SU-DHL-6 (cell line): Measurements from ENCODE around the gene GSE1.

Source experiments
- H2AFZ ChIP-seq: fragments of 200-600 bp; sonication (generic); 2 replicates; pipeline ENCODE4 v1.6.1; 2014; ENCODE audit warnings: low read depth, mild to moderate bottlenecking, moderate library complexity, mixed read lengths, antibody characterized with exemption, low read length; ENCODE audit not compliant: severe bottlenecking
- H3F3A ChIP-seq: fragments of 200-600 bp; shearing (Covaris generic); 2 replicates; pipeline ENCODE4 v1.6.0; 2016; ENCODE audit warnings: antibody characterized with exemption, mild to moderate bottlenecking; ENCODE audit not compliant: insufficient read depth
- H3K27ac ChIP-seq: fragments of 200-600 bp; sonication (generic); 2 replicates; pipeline ENCODE4 v1.5.1; 2016; ENCODE audit warnings: low read depth, mild to moderate bottlenecking, low read length, moderate library complexity, mixed read lengths
- H3K27me3 ChIP-seq: fragments of 200-600 bp; sonication (generic), shearing (Covaris generic); 2 replicates; pipeline ENCODE4 v1.6.0; 2014; ENCODE audit warnings: mild to moderate bottlenecking, low read length
- H3K36me3 ChIP-seq: fragments of 200-600 bp; sonication (generic); 2 replicates; pipeline ENCODE4 v1.6.1; 2014; ENCODE audit warnings: mild to moderate bottlenecking, low read length, mixed read lengths
- H3K4me2 ChIP-seq: fragments of 300-600, 200-600 bp; shearing (Covaris generic), sonication (generic); 2 replicates; pipeline ENCODE4 v1.6.0; 2014; ENCODE audit warnings: low read length, low read depth, mild to moderate bottlenecking; ENCODE audit not compliant: poor library complexity, severe bottlenecking
- H3K4me3 ChIP-seq: fragments of 200-600 bp; sonication (generic); 2 replicates; pipeline ENCODE4 v1.5.1; 2014; ENCODE audit warnings: antibody characterized with exemption, low read length, mild to moderate bottlenecking, mixed read lengths; ENCODE audit not compliant: insufficient read depth, poor library complexity, severe bottlenecking
- H3K79me2 ChIP-seq: fragments of 200-600 bp; sonication (generic); 2 replicates; pipeline ENCODE4 v1.6.1; 2014; ENCODE audit warnings: mild to moderate bottlenecking, low read length, moderate library complexity; ENCODE audit not compliant: insufficient read depth
- H3K9ac ChIP-seq: fragments of 200-600 bp; sonication (generic); 2 replicates; pipeline ENCODE4 v1.7.0; 2014; ENCODE audit warnings: mild to moderate bottlenecking, low read length
- H3K9me2 ChIP-seq: fragments of 200-600 bp; sonication (generic); replicated peaks from 2 replicates; pipeline ENCODE4 v1.6.1; 2014; ENCODE audit warnings: low read length; ENCODE audit not compliant: insufficient read depth
- H3K9me3 ChIP-seq: fragments of 200-600 bp; sonication (generic); 2 replicates; pipeline ENCODE4 v1.6.1; 2014; ENCODE audit warnings: low read length, mixed read lengths; ENCODE audit not compliant: insufficient read depth
- H4K20me1 ChIP-seq: fragments of 200-600 bp; sonication (generic); 2 replicates; pipeline ENCODE4 v1.6.1; 2014; ENCODE audit warnings: low read depth, mild to moderate bottlenecking, antibody characterized with exemption, low read length, moderate library complexity, mixed read lengths
- EZH2phosphoT487 ChIP-seq: fragments of 200-600 bp; sonication (generic), shearing (Covaris generic); conservative IDR thresholded peaks from 2 replicates; pipeline ENCODE4 v1.6.1; 2018; ENCODE audit warnings: mild to moderate bottlenecking, antibody characterized with exemption, low read length, moderate library complexity, mixed read lengths
- TF ChIP-seq, protein P1 (sequence below): fragments of 200-600 bp; sonication (generic); IDR thresholded peaks from one replicate; pipeline ENCODE4 v1.5.1; 2017; ENCODE audit warnings: antibody characterized with exemption, mild to moderate bottlenecking, low read length, moderate library complexity; ENCODE audit not compliant: insufficient read depth, poor library complexity, severe bottlenecking

Gene GSE1

DNA sequence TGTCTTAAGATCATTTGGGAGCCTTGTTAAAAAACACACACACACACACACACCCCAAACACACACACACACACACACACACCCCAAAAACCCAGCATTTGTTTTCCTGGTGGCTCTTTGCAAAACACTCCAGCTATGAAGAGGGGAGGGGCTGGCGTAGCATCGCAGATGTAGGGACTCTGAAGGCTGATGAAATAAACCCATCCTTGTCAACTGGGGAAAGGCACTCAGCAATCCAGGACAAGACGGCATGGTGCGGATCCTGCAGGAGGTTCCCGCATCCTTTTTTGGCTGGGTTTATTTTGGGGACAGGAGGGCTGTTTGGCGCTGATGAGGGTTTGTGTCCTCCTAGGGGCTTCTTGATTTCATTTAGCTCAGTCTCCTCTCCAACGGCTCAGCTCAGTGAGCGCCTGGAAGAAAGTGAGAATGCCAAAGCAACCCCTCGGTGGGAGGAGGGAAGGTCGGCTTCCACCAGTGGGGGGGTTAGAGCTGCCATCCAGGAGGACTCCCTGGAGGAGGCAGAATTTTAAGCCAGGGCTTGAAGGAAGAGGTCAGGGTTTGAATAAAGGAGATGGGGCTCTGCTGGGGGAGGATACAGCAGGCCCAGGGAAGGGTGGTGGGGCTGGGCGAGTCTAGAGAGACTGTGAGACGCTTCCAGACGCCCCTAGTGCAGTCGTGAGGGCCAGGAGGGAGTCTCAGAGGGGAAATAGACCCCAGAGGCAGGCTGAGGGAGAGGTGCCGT, 12.4 kb upstream of the GSE1 start:
- Histone ChIP-seq H3K79me2 (no peaks in the 10 kb centered on the region), H3K9me2 (no peaks in the 10 kb centered on the region), H3K36me3 (no peaks in the 10 kb centered on the region), H3K4me2 (no peak overlapping the region), H3K9ac (no peak overlapping the region), H3K27me3 (no peaks in the 10 kb centered on the region), H3K4me3 (no peak overlapping the region), H3F3A (no peaks in the 10 kb centered on the region), H3K27ac (no peak overlapping the region), H3K9me3 (no peaks in the 10 kb centered on the region), H2AFZ (no peak overlapping the region), H4K20me1 (no peaks in the 10 kb centered on the region)
- TF ChIP-seq, protein P1, sequence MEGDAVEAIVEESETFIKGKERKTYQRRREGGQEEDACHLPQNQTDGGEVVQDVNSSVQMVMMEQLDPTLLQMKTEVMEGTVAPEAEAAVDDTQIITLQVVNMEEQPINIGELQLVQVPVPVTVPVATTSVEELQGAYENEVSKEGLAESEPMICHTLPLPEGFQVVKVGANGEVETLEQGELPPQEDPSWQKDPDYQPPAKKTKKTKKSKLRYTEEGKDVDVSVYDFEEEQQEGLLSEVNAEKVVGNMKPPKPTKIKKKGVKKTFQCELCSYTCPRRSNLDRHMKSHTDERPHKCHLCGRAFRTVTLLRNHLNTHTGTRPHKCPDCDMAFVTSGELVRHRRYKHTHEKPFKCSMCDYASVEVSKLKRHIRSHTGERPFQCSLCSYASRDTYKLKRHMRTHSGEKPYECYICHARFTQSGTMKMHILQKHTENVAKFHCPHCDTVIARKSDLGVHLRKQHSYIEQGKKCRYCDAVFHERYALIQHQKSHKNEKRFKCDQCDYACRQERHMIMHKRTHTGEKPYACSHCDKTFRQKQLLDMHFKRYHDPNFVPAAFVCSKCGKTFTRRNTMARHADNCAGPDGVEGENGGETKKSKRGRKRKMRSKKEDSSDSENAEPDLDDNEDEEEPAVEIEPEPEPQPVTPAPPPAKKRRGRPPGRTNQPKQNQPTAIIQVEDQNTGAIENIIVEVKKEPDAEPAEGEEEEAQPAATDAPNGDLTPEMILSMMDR: no peak
- no peak for TF ChIP-seq EZH2phosphoT487

DNA sequence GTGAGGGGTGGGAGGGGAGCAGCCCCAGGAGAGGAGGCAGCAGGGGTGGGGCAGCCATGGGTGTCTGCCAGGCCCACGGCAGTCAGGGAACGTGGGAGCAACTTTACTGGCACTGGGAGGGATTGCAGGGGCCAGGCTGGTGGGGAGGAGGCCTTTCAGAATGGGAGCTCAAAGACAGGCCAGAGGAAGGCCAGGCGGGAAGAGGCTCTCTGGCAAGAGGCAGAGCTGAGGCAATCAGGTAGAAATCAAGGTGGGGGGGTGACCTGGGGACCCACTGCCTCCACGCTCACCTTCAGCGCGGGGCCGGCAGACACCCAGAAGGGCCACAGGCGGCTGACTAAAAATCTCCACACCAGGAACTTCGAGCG, 11.9 kb upstream of the GSE1 start:
- Histone ChIP-seq H3K4me3 (no peak overlapping the region), H3K79me2 (no peaks in the 10 kb centered on the region), H3F3A (no peaks in the 10 kb centered on the region), H3K9me3 (no peaks in the 10 kb centered on the region), H2AFZ (no peak overlapping the region), H4K20me1 (no peaks in the 10 kb centered on the region), H3K9ac (no peak overlapping the region), H3K9me2 (no peaks in the 10 kb centered on the region), H3K4me2 (no peak overlapping the region), H3K36me3 (no peaks in the 10 kb centered on the region), H3K27ac (no peak overlapping the region), H3K27me3 (no peaks in the 10 kb centered on the region)
- no peak for TF ChIP-seq EZH2phosphoT487
- TF ChIP-seq, protein P1: no peak

DNA sequence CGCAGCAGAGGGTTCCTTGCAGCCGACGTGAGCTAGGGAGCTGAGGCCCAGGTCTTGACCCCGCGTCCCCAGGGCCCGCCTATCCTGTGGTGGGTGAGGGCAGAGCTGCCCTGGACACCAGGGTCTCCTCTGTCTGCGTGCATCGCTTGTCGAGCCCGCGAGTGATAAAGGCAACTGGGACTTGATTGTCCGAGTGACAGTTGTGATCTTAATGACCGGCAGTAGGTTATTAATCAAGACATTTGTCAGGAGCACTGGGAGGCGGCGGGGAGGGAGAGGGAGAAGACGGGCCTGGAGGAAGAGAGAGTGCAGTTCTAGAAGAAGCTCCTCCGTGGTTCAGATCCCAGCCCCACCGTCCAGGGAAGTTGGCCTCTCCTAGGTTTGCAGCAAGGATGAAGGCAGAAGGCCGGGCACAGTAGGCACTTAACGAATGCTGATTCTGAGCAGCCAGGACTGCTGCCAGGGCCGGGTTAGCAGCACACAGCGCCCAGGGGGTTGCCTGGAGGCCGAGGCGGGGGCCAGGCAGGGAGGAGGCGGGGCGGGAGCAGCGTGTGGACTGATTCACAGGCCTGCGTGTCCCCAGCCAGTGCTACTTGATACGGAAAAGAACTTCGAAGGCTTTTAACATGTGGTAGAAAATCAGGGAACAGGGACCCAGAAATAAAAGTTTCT, 11.3 kb upstream of the GSE1 start:
- no peak overlapping the region for H3K9ac ChIP-seq
- no peak overlapping the region for H3K27ac ChIP-seq
- H3K4me2 ChIP-seq: no peak overlapping the region
- H3K36me3 ChIP-seq: no peaks in the 10 kb centered on the region
- no peaks in the 10 kb centered on the region for H3K27me3 ChIP-seq
- H3K9me2 ChIP-seq: no peaks in the 10 kb centered on the region
- no peak for TF ChIP-seq EZH2phosphoT487
- TF ChIP-seq, protein P1: no peak
- no peak overlapping the region for H3K4me3 ChIP-seq
- no peaks in the 10 kb centered on the region for H4K20me1 ChIP-seq
- H3F3A ChIP-seq: no peaks in the 10 kb centered on the region
- no peaks in the 10 kb centered on the region for H3K9me3 ChIP-seq
- no peak overlapping the region for H2AFZ ChIP-seq
- no peaks in the 10 kb centered on the region for H3K79me2 ChIP-seq
